Measurements from ENCODE around the gene VPS8. TPM values are rescaled to one million over a fixed set of nuclear protein-coding genes. Genes with fewer than 3 reads are reported as not detected.

The VPS8 gene, protein sequence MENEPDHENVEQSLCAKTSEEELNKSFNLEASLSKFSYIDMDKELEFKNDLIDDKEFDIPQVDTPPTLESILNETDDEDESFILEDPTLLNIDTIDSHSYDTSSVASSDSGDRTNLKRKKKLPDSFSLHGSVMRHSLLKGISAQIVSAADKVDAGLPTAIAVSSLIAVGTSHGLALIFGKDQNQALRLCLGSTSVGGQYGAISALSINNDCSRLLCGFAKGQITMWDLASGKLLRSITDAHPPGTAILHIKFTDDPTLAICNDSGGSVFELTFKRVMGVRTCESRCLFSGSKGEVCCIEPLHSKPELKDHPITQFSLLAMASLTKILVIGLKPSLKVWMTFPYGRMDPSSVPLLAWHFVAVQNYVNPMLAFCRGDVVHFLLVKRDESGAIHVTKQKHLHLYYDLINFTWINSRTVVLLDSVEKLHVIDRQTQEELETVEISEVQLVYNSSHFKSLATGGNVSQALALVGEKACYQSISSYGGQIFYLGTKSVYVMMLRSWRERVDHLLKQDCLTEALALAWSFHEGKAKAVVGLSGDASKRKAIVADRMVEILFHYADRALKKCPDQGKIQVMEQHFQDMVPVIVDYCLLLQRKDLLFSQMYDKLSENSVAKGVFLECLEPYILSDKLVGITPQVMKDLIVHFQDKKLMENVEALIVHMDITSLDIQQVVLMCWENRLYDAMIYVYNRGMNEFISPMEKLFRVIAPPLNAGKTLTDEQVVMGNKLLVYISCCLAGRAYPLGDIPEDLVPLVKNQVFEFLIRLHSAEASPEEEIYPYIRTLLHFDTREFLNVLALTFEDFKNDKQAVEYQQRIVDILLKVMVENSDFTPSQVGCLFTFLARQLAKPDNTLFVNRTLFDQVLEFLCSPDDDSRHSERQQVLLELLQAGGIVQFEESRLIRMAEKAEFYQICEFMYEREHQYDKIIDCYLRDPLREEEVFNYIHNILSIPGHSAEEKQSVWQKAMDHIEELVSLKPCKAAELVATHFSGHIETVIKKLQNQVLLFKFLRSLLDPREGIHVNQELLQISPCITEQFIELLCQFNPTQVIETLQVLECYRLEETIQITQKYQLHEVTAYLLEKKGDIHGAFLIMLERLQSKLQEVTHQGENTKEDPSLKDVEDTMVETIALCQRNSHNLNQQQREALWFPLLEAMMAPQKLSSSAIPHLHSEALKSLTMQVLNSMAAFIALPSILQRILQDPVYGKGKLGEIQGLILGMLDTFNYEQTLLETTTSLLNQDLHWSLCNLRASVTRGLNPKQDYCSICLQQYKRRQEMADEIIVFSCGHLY (N-terminal part only)
- total RNA-seq (10 to 100 TPM; 30.8 to 52.6 (median 50.6) TPM), polyA plus RNA-seq (10 to 100 TPM; 11.4 to 28.9 (median 13.1) TPM)
- long read RNA-seq, donor 1, full-length matches to known transcripts, result 10 of 16 reads
- long read RNA-seq, donor 1, partial matches to known transcripts, result 1 of 16 reads
- long read RNA-seq, donor 1, other reads (novel, unspliced or antisense), result 5 of 16 reads
- long read RNA-seq, donor 2, full-length matches to known transcripts, result 19 of 32 reads
- long read RNA-seq, donor 2, partial matches to known transcripts, result 4 of 32 reads
- long read RNA-seq, donor 2, other reads (novel, unspliced or antisense), result 9 of 32 reads

- intact Hi-C loops (cut with DNase I), result no loop called here
- peaks cover 53% of the 10 kb centered on the region for H3K4me1 ChIP-seq
- DNase-seq (peak; percentile 97 to 98), ATAC-seq (peak; percentile 88 to 93 (median 90))
- 0% methylated on average over 47 to 50 of the region's 50 CpGs for WGBS, 3 donors
- no peaks in the 10 kb centered on the region for H3K36me3 ChIP-seq (ENCODE audit: insufficient read depth in 1 of 2, low read depth in 1 of 2)
- peak within 1 kb of the TSS; percentile 90 for H3K4me3 ChIP-seq
- TF ChIP-seq CTCF (IDR thresholded peaks at IDR 0.05), result peak; percentile 61
- H3K9me3 ChIP-seq, result no peaks in the 10 kb centered on the region
- peak within 1 kb of the TSS; percentile 97 for H3K27ac ChIP-seq
- no peaks in the 10 kb centered on the region for H3K27me3 ChIP-seq (ENCODE audit: insufficient read depth in 3 of 3, low read length in 2 of 3)
Measured at GRCh38 chr3:184811999-184812661, at the start of gene VPS8. TSS of gene VPS8 (plus strand) at chr3:184812166. CDS start at chr3:184824633, 12,467 bp downstream.

DNA sequence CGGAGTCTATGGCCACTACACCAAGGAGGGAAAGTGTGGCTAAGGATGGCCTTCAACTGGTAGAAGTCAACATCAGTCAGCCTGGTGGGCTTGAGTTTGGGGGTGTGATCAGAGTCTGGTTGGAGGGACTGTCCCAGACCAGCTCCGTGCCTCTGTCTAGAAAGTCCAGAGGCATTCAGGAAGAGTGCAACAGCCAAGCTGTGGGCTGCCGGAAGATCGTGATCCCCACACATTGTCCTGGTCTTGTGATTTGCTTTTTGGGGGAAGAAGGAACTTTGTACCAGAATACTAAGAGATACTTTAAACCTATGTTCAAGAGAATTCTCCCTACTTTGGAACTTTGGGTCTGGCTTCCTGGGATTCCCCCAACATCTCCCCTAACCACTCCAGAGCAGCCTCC, 47.8 kb upstream of the VPS8 start:
- Histone ChIP-seq H3K9me3 (no peaks in the 10 kb centered on the region), H3K36me3 (ENCODE audit: insufficient read depth in 1 of 2, low read depth in 1 of 2) (no peaks in the 10 kb centered on the region), H3K27ac (no peak overlapping the region), H3K4me3 (no peak overlapping the region), H3K27me3 (ENCODE audit: insufficient read depth in 3 of 3, low read length in 2 of 3) (no peaks in the 10 kb centered on the region), H3K4me1 (no peaks in the 10 kb centered on the region)
- intact Hi-C loops (cut with DNase I), result no loop called here
- no peak for TF ChIP-seq CTCF (IDR thresholded peaks at IDR 0.05)
- ATAC-seq, result no peak
- 89 to 92% (median 90%) methylated on average over 4 of the region's 4 CpGs for WGBS, 3 donors
- DNase-seq, result no peak

- 72 to 85% (median 76%) methylated on average over 10 of the region's 10 CpGs for WGBS, 3 donors
Measured at GRCh38 chr3:184765047-184765729, 46.8 kb upstream of the VPS8 start.

More at GRCh38 chr3:184765047-184765729, 46.8 kb upstream of the VPS8 start:
- no peak overlapping the region for H3K27ac ChIP-seq
- no peaks in the 10 kb centered on the region for H3K27me3 ChIP-seq (ENCODE audit: insufficient read depth in 3 of 3, low read length in 2 of 3)
- intact Hi-C loops (cut with DNase I), result no loop called here
- no peak overlapping the region for H3K4me3 ChIP-seq
- no peaks in the 10 kb centered on the region for H3K36me3 ChIP-seq (ENCODE audit: insufficient read depth in 1 of 2, low read depth in 1 of 2)
- no peaks in the 10 kb centered on the region for H3K4me1 ChIP-seq
- DNase-seq, result peak in 1 of 2 donors; percentile 19
- H3K9me3 ChIP-seq, result no peaks in the 10 kb centered on the region
- no peak for TF ChIP-seq CTCF (IDR thresholded peaks at IDR 0.05)
- ATAC-seq, result no peak
